SH-SY5Y (cell line): ENCODE results near the gene MUC5AC.

Experiments used
- GATA2 ChIP-seq: IDR thresholded peaks from 2 replicates; pipeline ENCODE4 v1.6.1; 2011; ENCODE audit warnings: mild to moderate bottlenecking, low read depth, low read length
- GATA3 ChIP-seq: IDR thresholded peaks from 2 replicates; pipeline ENCODE4 v1.6.1; 2011; ENCODE audit warnings: low read depth, mild to moderate bottlenecking, low read length, moderate library complexity

DNA sequence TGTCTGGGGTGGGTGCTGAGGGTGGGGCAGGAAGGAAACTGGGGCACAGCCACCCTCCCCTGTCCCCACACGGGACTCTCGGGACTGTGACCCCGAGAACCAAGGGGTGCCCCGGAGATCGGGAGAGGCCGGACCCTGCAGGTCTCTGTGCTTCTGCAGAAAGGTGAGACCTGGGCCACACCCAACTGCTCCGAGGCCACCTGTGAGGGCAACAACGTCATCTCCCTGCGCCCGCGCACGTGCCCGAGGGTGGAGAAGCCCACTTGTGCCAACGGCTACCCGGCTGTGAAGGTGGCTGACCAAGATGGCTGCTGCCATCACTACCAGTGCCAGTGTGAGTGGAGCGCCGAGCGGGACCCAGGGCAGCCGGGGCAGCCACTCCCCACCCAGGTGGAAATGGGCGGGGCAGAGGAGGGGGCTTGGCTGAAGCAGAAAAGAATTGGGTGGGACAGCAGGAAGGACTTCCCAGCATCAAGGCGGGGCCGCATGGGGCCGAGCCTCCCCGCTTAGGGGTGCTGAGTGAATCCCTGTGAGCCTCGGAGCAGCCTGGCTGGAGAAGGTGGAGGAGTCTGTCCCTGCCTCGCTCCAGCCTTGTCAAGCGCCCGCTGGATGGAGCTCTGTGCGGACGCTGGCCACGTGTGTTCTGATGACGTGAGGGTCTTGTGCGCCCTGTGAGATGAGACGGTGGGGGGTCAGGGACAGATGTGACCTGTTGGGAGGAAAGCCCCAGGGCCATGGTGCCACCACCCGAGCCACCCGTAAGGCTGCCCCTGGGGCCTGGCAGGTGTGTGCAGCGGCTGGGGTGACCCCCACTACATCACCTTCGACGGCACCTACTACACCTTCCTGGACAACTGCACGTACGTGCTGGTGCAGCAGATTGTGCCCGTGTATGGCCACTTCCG lies 35.8 kb downstream of the MUC5AC start:
- TF ChIP-seq GATA2 = no peak
- no peak for TF ChIP-seq GATA3
